Osteocyte (in vitro differentiated cells): Measurements from ENCODE around the gene VTN. TPM values are rescaled to one million over a fixed set of nuclear protein-coding genes. Genes with fewer than 3 reads are reported as not detected.

Experiments
- DNase-seq: peaks from one replicate; pipeline ENCODE4 v3.0.0; 2021; ENCODE audit warnings: mixed read lengths; ENCODE audit not compliant: unreplicated experiment; ENCODE audit errors: extremely low spot score
- H3K27ac Mint-ChIP-seq: one replicate; pipeline ENCODE4 v1.8.0; 2021; ENCODE audit warnings: mild to moderate bottlenecking, mixed read lengths; ENCODE audit not compliant: unreplicated experiment
- H3K27me3 Mint-ChIP-seq: one replicate; pipeline ENCODE4 v1.8.0; 2021; ENCODE audit warnings: mixed read lengths; ENCODE audit not compliant: unreplicated experiment
- H3K36me3 Mint-ChIP-seq: one replicate; pipeline ENCODE4 v1.8.0; 2021; ENCODE audit warnings: mixed read lengths; ENCODE audit not compliant: unreplicated experiment
- H3K4me1 Mint-ChIP-seq: one replicate; pipeline ENCODE4 v1.8.0; 2021; ENCODE audit warnings: mixed read lengths; ENCODE audit not compliant: unreplicated experiment
- H3K4me3 Mint-ChIP-seq: one replicate; pipeline ENCODE4 v1.8.0; 2021; ENCODE audit warnings: mild to moderate bottlenecking, moderate library complexity, mixed read lengths; ENCODE audit not compliant: unreplicated experiment
- H3K9me3 Mint-ChIP-seq: one replicate; pipeline ENCODE4 v1.8.0; 2021; ENCODE audit warnings: mixed read lengths; ENCODE audit not compliant: unreplicated experiment
- total RNA-seq: library from RNA; stranded (reverse); gene quantifications from 2 replicates; pipeline ENCODE4 v1.2.1, GENCODE V29; 2021
- TF ChIP-seq, protein P1 (sequence below): fragments of 200-600 bp; sonication (generic); IDR thresholded peaks from 2 replicates; pipeline ENCODE4 v1.5.0; 2021; ENCODE audit warnings: antibody characterized with exemption, mild to moderate bottlenecking, moderate library complexity

VTN gene
- total RNA-seq, 1 donor from 2014 or later, result 0.70 TPM

DNA sequence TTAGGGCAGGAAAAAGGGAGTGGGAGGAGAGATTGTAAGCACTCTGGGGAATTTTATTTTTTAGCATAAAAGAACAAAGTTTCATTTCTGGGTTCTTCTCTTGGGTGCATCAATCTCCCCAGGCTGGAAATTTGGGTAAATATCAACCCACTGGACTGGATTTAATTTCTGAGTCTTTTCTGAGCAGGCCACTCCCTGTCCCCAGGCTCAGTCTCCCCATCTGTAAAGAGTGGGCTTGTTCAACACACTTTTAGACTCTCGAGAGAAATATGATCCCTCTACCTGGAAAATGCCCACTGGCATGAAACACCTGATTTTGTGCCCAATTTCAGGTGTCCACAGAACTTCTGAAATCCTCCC is 617 bp upstream of the VTN start:
- no peaks in the 10 kb centered on the region for H3K9me3 Mint-ChIP-seq
- H3K27me3 Mint-ChIP-seq, result no peaks in the 10 kb centered on the region
- peak overlapping the region; percentile 76 for H3K27ac Mint-ChIP-seq
- TF ChIP-seq, protein P1, sequence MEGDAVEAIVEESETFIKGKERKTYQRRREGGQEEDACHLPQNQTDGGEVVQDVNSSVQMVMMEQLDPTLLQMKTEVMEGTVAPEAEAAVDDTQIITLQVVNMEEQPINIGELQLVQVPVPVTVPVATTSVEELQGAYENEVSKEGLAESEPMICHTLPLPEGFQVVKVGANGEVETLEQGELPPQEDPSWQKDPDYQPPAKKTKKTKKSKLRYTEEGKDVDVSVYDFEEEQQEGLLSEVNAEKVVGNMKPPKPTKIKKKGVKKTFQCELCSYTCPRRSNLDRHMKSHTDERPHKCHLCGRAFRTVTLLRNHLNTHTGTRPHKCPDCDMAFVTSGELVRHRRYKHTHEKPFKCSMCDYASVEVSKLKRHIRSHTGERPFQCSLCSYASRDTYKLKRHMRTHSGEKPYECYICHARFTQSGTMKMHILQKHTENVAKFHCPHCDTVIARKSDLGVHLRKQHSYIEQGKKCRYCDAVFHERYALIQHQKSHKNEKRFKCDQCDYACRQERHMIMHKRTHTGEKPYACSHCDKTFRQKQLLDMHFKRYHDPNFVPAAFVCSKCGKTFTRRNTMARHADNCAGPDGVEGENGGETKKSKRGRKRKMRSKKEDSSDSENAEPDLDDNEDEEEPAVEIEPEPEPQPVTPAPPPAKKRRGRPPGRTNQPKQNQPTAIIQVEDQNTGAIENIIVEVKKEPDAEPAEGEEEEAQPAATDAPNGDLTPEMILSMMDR, result no peak
- H3K4me1 Mint-ChIP-seq, result peaks cover 26% of the 10 kb centered on the region
- DNase-seq, result no peak
- H3K4me3 Mint-ChIP-seq, result peak overlapping the region; percentile 83
- peaks cover 2% of the 10 kb centered on the region for H3K36me3 Mint-ChIP-seq

DNA sequence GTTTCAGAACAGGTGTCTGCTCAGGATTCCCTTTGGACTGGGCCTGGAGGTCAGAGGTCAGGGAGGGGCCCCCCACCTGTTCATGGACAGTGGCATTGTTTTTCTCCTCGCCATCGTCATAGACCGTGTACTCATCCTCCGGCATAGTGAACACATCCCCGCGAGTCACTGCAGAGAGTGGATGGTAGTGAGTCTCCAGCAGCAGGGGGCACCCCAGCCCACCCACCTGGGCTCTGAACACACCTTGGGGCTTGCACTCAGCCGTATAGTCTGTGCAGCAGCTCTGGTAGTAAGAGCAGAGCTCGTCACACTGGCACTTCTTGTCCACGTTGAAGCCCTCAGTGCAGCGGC is 448 bp downstream of the VTN start:
- peaks cover 26% of the 10 kb centered on the region for H3K4me1 Mint-ChIP-seq
- no peak overlapping the region for H3K27ac Mint-ChIP-seq
- no peak for DNase-seq
- TF ChIP-seq, protein P1, result no peak
- H3K36me3 Mint-ChIP-seq, result no peaks in the 10 kb centered on the region
- H3K4me3 Mint-ChIP-seq, result no peak overlapping the region
- no peaks in the 10 kb centered on the region for H3K27me3 Mint-ChIP-seq
- no peaks in the 10 kb centered on the region for H3K9me3 Mint-ChIP-seq

DNA sequence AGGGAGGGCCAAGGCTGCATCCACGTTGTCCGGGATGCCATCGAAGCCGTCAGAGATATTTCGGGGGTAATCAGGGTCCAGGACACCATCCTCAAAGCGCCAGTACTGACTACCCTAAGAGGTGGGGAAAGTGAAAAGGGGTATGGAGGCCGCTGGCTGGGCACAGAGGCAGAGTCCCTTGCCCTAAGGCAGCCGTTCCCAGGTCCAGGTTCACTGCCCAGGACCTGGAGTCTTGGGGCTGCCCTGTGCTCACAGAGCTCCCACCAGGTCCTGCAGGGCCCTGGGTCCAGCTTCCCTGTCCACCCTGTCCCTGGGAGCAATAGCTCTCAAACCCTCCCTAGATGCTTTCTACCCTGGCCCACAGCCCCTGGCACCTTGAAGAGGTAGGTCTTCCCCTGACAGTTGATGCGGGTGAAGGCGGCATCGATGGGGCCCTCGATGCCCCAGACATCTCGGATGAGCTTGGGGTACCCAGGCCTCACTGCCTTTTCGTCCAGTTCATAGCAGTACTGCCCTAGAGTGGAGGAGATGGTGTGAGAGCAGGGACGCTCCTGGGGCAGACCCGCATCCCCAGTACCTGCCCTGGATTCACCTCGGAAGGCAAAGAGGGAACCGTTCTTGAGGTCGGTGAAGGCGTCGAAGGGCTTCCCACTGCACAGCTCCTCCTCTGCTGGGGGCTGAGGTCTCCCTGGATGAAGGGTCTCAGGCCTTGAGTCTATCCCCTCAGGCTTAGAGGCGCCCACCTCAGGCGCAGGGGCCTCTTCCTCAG is 1.0 kb downstream of the VTN start:
- no peak overlapping the region for H3K27ac Mint-ChIP-seq
- TF ChIP-seq, protein P1, result no peak
- H3K9me3 Mint-ChIP-seq, result no peaks in the 10 kb centered on the region
- H3K36me3 Mint-ChIP-seq, result no peaks in the 10 kb centered on the region
- DNase-seq, result no peak
- H3K4me3 Mint-ChIP-seq, result no peak overlapping the region
- peaks cover 26% of the 10 kb centered on the region for H3K4me1 Mint-ChIP-seq
- H3K27me3 Mint-ChIP-seq, result no peaks in the 10 kb centered on the region

- Mint-ChIP-seq H3K27ac (no peak overlapping the region), H3K4me3 (no peak overlapping the region), H3K9me3 (no peaks in the 10 kb centered on the region), H3K36me3 (no peaks in the 10 kb centered on the region), H3K4me1 (peaks cover 22% of the 10 kb centered on the region), H3K27me3 (no peaks in the 10 kb centered on the region)
- TF ChIP-seq, protein P1, result no peak
- DNase-seq, result no peak
Observed at GRCh38 chr17:28368306-28368831, 1.7 kb downstream of the VTN start.

GRCh38 chr17:28367641-28368305 is 2.3 kb downstream of the VTN start:
- Mint-ChIP-seq H3K9me3 (no peaks in the 10 kb centered on the region), H3K27me3 (no peaks in the 10 kb centered on the region), H3K27ac (no peak overlapping the region), H3K4me3 (no peak overlapping the region), H3K4me1 (peaks cover 16% of the 10 kb centered on the region), H3K36me3 (no peaks in the 10 kb centered on the region)
- TF ChIP-seq, protein P1, result no peak
- DNase-seq, result no peak
